Coronary artery (tissue), 2 donors: Measurements from ENCODE around the gene SMAD6.

ENCODE experiments used
- DNase-seq: peaks from one replicate; pipeline ENCODE4 v3.0.0-alpha.2; 2017; ENCODE audit warnings: low spot score
- H3K27ac ChIP-seq, 2 donors: fragments of 200-600 bp; sonication (generic); one replicate each; pipeline ENCODE4 v1.5.1; 2016 to 2019
- H3K4me3 ChIP-seq: fragments of 200-600 bp; sonication (generic); 2 replicates; pipeline ENCODE4 v1.5.1; 2016; ENCODE audit warnings: mild to moderate bottlenecking, moderate library complexity
- TF ChIP-seq, protein P1 (sequence below): fragments of 200-600 bp; sonication (generic); IDR thresholded peaks from one replicate; pipeline ENCODE4 v1.5.1; 2019; ENCODE audit warnings: antibody characterized with exemption

The SMAD6 gene

GRCh38 chr15:66702035-66702786, at the start of gene SMAD6:
SMAD6 (plus strand) TSS chr15:66702236; CDS start chr15:66703259, 1,023 bp downstream.
- H3K4me3 ChIP-seq: peak within 1 kb of the TSS; percentile 93
- H3K27ac ChIP-seq: peak within 1 kb of the TSS; percentile 83 to 96
- TF ChIP-seq, protein P1, sequence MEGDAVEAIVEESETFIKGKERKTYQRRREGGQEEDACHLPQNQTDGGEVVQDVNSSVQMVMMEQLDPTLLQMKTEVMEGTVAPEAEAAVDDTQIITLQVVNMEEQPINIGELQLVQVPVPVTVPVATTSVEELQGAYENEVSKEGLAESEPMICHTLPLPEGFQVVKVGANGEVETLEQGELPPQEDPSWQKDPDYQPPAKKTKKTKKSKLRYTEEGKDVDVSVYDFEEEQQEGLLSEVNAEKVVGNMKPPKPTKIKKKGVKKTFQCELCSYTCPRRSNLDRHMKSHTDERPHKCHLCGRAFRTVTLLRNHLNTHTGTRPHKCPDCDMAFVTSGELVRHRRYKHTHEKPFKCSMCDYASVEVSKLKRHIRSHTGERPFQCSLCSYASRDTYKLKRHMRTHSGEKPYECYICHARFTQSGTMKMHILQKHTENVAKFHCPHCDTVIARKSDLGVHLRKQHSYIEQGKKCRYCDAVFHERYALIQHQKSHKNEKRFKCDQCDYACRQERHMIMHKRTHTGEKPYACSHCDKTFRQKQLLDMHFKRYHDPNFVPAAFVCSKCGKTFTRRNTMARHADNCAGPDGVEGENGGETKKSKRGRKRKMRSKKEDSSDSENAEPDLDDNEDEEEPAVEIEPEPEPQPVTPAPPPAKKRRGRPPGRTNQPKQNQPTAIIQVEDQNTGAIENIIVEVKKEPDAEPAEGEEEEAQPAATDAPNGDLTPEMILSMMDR: no peak
- peak; percentile 99 for DNase-seq

- TF ChIP-seq, protein P1: no peak
- Histone ChIP-seq H3K4me3 (no peak overlapping the region), H3K27ac (peak overlapping the region in 1 of 2 donors; percentile 31)
- DNase-seq: no peak
Observed at GRCh38 chr15:66652806-66653205, 49.2 kb upstream of the SMAD6 start.

GRCh38 chr15:66653398-66653797, 48.6 kb upstream of the SMAD6 start:
- DNase-seq: no peak
- peak overlapping the region in 1 of 2 donors; percentile 31 for H3K27ac ChIP-seq
- TF ChIP-seq, protein P1: no peak
- no peak overlapping the region for H3K4me3 ChIP-seq

DNA sequence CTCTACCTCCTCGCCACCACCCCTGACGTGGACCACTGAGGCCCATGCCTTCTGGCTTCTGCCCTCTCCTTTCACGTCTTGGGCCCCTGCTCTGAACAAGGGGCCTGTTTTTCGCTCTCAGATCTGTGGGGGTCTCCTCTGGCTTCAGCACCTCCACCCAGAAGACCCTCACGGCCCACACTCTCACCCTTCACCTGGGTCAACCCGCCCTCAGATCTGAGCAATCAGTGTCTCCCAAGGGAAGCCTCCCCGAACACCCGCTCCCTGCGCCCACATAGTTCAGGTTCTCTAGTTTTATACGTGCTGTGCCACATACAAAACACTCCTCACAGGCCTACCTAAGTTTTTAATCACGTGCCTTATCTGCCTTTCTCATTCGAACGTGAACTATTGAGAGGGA, 48.2 kb upstream of the SMAD6 start:
- TF ChIP-seq, protein P1: no peak
- Histone ChIP-seq H3K4me3 (no peak overlapping the region), H3K27ac (peak overlapping the region in 1 of 2 donors; percentile 86)
- DNase-seq: no peak

- Histone ChIP-seq H3K4me3 (peak overlapping the region; percentile 69), H3K27ac (peak overlapping the region; percentile 61 to 86)
- no peak for DNase-seq
- TF ChIP-seq, protein P1: no peak
Observed at GRCh38 chr15:66654361-66654738, 47.7 kb upstream of the SMAD6 start.

- no peak for DNase-seq
- peak overlapping the region; percentile 69 for H3K4me3 ChIP-seq
- TF ChIP-seq, protein P1: no peak
- H3K27ac ChIP-seq: peak overlapping the region; percentile 61 to 86
Observed at GRCh38 chr15:66654739-66655375, 47.2 kb upstream of the SMAD6 start.

DNA sequence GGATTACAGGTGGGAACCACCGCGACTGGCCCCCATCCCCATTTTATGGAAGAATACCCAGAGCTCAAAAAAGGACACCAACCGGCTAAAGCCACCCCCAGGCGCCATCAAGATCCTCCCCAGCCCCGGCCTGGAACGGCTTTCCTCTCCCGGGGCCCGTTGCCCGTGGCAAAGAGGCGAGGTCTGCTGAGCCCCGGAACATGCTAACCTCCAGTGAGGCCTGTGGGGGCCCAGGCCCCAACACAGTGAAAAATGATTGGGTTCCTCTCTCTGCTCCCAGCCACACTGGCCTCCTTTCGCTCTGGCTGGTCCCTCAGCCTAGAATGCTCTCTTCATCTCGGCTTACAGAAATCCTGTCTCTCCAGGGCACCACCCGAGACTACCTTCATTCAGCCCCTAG, 46.5 kb upstream of the SMAD6 start:
- TF ChIP-seq, protein P1: no peak
- Histone ChIP-seq H3K27ac (peak overlapping the region in 1 of 2 donors; percentile 67), H3K4me3 (peak overlapping the region; percentile 69)
- DNase-seq: no peak
